DMS153 (cell line): ENCODE measurements around the gene ABTB2.
"Not testable (repeated sequence)": the region's sequence is repeated elsewhere in the genome, so short reads cannot be mapped to it uniquely, and the experiment has no call there.

Experiments
- DNase-seq: peaks from one replicate; lab custom pipeline; 2025; lab: John Stamatoyannopoulos, UW

The ABTB2 gene

DNA sequence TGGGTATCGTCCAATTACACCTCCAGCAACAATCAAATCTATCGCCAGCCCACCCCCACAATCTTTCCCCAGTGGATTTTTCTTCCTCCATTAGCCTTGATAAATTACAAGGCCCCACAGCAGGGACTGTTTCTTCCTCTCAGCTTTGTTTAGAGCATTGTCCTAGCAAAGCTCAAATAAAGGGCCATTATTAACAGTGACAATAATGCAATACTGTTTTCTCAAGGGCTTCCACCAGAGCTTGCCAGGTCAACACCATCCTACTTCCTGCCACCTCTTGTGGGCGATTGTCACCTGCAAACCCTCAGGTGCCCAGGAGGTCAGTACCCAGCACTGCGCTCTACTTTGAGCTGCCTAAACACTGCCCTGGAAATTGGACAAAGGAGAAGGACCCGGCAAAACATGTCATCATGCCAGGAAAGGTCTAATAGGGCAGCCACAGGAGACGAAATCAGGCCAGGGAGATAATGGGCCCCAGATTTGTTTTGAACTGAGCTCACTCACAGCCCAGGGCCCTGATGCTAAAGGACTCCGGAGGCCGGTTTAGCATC, 95.2 kb downstream of the ABTB2 start:
- peak; percentile 65 for DNase-seq

DNA sequence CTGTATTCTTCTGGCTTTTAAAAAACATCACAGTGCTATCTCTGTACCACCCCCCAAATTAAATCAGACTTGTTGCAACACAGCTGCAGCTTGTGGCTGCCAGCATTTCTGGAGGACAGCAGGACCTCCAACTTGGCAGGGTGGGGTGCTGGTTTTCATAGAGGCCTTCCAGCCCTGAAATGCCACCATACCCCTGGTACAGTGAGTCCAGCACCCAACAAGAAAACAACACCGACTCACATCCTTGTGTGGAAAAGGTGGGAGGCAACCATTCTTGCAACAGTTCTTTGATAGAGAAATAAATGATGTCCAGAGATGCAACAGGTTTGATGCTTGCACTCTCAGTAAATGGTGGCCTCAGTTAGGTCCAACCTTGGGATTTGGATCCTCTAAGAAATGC, 96.0 kb downstream of the ABTB2 start:
- no peak for DNase-seq

DNA sequence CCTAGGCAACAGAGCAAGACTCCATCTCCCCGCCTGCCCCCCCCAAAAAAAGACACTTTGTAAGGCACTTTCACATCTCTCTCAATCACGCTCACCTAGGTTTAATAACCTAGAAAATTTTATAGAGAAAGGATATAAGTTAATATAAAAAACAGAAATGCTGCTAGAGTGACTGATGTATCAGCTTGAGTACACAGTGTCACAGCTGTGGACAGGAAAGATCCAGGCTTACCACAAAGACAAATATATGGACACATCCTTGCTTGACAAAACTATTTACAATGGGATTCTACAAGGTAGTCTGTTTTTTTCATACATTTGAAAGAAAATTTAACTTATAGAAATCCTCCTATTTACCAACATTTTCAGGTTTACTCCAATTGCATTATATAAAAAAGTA, 96.7 kb downstream of the ABTB2 start:
- DNase-seq: no peak

DNA sequence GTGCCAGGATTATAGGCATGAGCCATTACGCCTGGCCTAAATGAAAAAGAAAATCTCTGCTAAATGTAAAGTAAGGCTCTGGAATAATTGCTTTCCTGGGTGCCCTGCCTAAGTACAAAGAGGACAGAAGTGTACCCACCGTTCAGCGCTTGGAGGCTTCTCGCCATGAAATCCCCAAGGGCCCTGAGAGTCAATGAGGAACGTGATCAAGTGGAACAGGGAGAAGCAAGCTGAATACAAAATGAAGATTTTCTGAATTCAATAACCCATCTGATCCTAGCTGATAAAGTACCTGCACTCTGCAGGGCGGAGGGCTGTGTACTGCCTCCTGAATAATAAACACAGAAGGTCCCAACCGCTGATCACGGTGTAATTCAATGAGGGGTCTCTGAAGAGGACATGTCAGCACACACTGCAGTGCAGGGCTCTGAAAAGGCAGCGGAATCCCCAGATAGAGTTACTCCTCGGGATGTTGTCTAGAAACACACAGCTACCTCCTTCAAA, 97.7 kb downstream of the ABTB2 start:
- DNase-seq: no peak

DNA sequence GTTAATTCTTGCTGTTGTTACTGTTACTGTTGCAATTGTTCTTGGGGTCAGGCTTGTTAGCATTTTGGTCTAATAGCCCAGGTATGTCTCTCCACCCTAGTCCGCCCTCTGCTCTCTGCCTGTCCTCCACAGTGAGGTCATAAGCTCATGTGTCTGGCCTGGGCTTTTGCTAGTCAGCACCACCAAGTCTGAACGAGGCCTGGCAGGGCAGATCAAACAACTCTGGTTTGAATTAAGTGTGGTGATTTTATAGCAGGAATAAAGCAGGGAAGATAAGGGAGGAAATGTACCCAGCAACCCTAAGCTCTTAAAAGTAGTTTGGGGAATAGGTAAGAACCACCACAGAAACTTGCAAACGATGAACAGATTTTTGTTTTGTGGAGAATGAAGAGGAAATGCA, 98.7 kb downstream of the ABTB2 start:
- no peak for DNase-seq

DNA sequence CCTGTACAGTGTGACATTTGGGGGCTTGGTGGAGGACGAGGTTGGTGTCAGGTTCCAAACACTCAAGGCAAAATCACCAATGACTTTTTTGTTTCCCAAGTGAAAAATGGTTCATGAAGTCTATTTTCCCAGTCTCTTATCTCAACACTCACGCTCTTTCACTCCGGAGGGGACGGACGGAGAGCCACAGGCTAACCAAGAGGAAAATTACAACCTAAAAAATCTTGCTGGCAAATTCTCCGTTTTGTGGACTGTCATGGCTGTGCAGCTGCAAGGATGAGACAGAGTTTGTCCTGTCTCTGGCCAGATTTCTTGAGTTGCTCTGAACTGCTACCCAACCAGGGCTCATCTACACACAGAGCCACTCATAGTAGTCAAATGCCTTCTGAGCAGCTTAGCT, 101.2 kb downstream of the ABTB2 start:
- no peak for DNase-seq

DNA sequence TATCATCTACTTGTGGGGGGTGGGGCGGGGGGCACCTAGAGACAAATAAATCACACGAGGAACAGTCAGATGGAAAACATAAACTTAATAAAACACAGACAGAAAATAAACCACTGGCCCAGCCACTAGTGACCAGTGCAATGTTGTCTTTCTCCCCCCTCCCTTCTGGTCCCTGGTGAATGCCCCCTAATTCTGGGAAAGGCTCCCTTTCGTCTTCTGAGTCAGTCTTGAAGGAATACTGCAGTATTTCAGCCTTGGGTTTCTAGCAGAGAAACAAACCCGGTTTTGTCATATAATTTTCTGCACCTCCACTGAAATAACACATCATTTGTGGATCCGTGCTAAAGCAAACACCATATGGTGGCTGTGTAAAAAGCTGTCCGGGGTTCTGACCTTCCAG, 101.7 kb downstream of the ABTB2 start:
- DNase-seq: no peak

DNA sequence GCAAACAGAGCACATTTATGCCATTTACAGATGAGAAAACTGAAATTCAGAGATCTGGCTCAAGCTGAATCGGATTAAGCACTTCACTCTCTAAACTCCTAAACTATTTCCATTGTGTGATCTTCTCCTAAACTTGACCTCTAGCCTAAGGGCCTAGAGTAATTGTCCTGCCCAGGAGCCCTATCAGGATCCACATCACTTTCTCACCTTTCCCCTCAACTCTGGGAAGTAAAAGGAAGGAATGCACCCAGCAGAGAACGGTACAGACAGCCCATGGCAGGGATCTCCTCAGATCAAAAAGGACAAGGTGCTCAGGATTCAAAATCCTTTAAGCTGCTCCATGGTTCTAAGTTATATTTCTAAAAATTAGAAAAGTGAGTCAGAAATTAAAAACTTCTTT, 102.7 kb downstream of the ABTB2 start:
- no peak for DNase-seq

DNA sequence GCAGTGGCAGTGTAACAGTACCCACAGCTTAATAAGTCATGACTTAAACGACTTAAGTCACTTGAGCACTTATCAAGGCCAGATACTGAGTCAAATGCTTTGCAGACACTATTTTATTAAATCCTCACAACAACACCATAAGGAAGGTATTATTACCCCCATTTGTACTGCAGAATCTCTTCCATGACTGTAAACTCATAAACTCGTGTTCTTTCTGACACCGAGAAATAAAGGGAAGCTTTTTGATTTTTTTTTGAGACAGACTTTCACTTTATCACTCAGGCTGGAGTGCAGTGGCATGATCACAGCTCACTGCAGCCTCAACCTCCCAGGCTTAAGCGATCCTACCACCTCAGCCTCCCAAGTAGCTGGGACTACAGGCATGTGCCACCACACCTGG, 103.8 kb downstream of the ABTB2 start:
- no peak for DNase-seq

DNA sequence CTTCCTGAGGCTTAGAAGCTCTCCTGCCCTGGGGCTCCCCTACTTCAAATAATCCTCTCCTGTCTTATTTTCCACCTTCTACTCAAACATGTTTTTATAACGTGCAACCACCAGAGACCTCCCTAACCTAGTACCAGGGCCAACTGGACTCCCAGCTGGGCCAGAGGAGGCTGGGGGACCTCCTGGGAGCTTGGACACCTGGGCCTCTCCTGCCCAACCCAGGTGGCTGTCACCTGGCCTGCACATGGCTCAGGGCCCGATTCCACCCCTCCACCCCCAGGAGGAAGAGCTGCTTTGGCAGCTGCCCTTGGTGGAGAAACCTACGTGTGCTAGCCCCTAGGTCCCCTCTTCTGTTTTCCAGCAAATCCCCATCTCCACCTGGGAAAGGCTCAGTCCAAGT, 105.2 kb downstream of the ABTB2 start:
- DNase-seq: no peak

DNA sequence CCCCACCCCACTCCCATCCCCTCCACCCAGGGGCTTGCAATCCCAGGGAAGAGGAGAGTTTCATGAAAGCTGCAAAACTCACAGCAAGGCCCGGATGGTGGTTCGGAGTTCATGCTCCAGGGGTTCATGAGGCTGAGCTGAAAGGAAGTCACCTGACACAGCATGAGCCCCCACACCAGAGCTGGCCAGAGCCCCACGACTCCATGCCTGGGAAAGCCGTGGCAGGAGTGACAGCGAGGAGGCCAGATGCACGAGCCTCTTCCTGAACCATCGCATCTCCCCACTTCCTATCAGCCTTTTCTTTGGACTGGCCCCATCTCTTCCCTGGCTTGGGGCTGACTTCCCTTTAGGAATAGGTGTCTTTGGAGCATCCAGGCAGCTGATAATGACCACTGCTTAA, 105.8 kb downstream of the ABTB2 start:
- no peak for DNase-seq

DNA sequence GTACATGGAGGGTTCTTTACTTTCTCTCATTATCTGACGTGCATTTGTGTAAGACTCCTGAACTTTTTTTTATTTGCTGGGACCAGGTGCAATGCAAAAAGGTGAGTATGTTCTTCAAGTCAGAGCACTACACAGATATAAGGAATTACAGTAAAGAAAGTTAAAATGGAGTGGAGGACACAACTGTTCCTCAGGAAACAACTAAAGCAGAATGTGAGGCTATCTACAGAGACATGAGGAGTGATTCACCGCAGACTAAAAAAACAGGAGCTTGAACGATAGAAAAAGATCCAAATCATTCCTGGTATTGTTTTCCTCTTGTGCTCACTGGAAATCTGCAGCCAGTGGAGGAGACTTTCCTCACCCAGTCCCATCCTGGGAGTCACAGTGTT, 106.2 kb downstream of the ABTB2 start:
- DNase-seq: no peak

DNA sequence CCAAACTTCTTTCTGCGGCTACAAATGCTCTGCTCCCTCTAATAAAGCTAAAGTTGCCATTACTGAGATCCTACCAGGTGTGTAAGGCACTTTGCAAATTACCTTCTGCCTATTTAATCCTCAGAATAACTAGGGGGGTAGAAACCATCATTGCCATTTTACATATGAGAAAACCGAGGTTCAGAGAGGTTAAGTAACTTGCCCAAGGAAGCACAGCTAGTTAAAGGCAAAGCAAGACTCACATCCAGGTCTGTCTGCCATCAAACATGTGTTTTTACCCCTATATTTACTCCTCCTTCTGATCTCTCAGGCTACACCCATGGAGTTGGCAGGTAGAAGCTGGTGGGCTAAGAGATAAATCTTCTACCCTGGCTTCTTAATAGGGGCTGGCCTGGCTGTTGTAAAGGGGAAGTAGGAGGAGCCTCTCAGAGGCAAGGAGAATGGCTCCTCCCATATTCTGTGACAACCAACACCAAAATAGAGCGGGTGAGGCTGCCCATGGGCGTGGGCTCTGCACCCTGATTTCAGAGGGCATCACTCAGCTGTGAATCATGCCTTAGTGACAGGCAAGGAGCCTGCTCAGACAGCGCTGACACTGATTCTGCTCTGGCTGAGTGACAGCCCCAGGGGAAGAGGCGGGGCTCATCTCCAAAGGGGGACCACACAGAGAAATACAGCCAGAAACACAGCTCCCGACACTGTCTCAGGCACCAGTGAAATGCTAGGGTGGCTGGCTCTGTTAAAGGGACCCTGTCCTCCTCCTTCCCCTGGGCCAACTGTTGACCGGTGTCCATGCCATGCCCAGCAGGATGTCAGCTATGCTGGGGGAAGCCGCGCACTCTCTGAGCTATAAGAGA, 106.8 kb downstream of the ABTB2 start:
- no peak for DNase-seq

DNA sequence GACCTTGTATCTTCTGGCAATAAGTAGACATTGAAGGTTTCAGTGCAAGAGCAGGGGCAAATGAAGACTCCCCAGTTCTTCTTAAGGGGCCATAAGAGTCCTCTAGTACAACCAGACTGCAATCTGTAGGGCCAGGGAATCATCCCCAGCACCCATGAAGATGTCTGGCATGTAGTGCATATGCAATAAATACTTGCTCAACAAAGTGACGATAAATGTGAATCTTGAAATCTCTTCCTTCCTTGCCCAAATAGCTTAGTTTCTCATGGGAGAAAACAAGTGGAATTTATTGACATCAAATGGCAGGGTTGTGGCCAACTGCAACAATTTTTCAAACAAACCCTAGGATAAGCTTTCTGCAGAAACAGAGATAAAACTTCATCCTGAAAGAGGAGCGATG, 107.6 kb downstream of the ABTB2 start:
- DNase-seq: no peak

DNA sequence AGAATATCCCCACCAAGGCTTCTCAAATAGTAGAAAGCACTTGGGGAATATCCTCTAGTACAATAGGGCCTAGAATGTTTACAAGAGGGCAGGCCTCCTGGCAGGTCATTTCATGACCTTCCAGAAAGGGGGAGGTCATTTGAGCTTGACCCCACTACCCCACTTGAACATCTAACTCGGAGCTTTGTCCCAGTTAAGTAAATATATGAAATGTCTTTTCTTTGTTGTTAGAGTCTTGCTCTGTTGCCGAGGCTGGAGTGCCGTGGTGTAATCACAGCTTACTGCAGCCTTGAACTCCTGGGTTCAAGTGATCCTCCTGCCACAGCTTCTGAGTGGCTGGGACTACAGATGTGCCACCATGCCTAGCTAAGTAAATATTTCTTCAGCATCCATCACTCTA, 108.4 kb downstream of the ABTB2 start:
- no peak for DNase-seq

DNA sequence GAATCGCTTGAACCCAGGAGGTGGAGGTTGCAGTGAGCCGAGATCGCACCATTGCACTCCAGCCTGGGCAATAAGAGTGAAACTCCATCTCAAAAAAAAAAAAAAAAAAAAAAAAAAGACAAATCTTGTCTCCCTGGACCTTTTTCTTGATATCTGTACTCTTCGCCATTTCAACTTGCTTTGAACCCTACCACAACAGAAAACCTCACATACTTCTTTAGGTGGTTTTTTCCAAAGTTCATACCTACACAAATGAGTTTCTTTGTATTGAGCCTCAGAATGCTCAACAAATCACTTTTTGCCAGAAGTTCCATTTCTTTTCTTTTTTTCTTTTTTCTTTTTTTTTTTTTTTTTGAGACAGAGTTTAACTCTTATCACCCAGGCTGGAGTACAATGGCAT, 111.3 kb downstream of the ABTB2 start:
- not testable (repeated sequence) for DNase-seq

DNA sequence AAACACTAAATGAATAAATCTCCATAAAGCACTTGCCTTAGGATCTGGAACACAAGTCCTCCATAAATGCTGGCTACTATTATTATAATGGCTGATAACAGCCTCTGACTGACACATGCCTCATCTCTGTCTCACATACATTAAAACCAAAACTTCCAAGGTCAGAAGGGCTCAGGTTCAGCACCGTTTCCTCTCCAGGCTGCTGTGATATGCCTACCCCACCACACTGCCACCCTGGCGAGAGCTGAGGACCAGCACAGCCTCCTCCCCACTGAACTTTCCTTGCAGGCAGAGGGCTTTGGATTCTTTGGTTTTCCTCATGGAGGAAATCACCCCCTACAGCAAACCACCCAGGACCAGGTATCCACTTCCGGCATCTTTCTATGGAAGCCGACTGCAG, 112.8 kb downstream of the ABTB2 start:
- DNase-seq: no peak

DNA sequence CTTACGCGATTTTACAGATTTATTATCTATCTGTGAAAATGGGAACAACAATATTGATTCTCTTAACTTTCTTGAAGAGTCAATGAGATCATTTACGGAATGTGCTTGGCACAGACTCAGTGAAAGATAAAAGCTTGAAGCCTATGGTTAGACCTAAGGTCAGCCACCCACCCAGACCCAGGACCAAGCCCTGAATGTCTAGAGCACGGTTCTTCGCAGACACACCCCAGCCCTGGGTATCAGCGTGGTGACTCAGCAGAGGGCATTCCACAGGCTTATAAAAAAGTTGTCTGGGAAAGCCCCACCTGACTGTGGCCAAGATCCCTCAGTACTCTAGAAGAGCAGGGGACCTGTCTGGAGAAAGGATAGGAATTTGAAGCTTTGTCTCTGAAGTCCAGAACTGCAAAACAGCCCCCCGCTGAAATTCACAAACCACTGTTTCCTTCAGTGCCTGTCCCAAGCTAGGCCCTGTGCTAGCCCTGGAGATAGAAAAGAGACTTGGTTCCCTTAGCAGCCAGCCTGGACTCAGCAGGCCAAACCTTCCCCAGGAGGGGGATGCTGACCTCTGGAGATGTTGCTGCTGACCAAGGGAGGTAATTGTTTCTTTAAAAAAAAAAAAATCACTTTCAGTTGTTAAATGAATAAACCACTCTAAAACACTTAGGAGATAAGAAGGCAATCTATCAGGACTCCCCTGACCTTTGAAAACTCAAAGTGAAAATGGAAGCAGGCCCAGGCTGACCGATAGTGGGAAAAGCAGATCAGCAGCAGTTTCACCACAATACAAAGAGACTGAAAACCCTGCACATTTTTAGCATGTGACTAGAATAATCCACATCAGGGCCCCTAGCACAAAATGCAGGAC, 114.0 kb downstream of the ABTB2 start:
- no peak for DNase-seq

DNA sequence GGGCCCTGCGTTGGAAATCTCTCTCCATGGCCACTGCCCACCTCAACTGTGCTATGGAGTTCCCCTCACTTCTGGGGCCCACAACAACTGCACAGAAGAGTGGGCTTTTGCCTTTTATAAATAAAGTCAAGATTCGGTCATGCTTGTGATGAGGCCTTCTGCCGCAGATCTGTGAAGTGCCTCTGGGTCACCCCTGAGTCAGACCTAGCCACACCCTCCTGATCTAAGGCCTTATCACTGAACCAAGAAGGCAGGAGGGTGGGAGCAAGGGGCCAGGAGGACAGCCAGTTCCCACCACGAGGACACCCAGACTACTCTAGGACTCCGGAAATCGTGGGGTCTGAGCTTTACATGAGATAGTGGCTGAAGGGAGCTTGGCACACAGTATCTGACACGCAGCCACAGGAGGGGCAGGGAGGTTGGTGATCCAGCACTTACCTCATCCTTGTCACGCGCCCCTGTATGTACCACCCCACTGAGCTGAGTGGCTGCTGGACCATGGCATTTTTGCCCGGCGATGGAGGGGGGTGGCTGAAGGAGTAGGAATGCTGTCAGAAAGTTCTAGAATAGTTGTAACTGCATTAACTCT, 115.7 kb downstream of the ABTB2 start:
- no peak for DNase-seq

DNA sequence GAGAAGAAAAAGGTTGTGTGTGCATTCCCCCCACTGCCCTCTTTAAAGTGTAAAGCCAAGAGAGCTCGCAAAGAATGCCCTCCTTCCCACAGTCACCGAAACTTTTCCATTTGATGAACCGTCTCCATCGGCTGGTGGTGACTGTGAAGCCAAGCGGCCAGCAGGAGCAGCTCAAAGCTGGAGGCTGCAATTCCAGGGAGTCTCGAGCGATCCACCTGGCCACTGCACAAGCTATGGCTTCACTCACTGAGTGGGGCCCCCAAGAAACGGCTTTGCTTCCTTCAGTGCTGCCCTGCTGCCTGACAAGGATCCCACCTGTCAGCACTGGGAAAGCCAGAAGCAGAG, 117.7 kb downstream of the ABTB2 start:
- DNase-seq: no peak

DNA sequence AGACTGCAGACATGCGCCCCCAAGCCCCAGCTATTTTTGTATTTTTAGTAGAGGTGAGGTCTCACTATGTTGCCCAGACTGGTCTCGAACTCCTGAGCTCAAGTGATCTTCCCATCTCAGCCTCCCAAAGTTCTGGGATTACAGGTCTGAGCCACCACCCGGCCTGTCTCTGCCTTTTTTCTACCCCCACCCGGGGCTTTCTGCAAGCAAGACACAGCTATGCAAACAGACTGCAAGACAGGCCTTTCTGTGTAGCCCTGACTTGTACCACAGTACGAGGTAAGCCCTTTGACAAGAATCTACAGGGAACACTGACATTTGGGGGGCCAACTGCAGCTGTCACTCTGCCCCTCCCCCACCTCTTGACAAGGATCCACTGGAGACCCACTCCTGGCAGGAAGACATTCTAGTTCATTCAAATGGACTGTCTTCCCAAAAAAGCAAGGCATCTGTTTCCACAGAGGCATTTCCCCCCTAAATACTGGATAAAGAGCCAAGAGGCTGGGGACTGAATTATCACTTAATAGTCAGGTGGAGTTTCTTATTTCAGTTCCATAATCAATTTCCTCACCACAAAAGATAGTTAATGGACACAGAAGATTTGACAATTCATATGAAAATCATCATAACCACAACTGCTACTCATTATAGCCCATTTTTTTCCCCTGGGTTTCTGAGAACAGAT, 118.2 kb downstream of the ABTB2 start:
- no peak for DNase-seq

DNA sequence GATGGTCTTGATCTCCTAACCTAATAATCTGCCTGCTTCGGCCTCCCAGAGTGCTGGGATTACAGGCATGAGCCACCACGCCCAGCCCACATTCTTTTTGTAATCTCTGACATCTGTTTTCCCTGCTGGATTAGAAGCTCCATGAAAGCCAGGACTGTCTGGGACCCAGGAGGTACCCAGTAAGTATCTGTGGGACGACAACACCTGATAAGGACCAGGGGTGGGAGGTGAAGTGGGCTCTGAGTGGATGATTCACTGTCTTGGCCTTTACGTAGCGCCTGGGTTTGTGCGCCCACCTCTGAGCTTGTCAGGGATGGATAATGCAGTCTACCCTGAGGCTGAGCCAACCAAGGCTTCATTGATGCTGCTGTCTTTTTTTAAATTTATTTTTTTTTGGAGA, 118.8 kb downstream of the ABTB2 start:
- DNase-seq: no peak
